H1 (cell line): Measurements from ENCODE around the gene HERC5.

ENCODE experiments used
- ASH2L ChIP-seq: fragments of 200-600, 300-600 bp; sonication (generic); IDR thresholded peaks from one replicate; pipeline ENCODE4 v1.7.1; 2017; ENCODE audit warnings: low read length
- EP300 ChIP-seq, 2 experiments: IDR thresholded peaks; 1 replicate in 1 of 2; 2 replicates in 1 of 2; pipeline ENCODE4 v1.6.1; 2011 to 2012; ENCODE audit warnings: low read depth in 2 of 2, low read length in 2 of 2, mild to moderate bottlenecking in 2 of 2, borderline replicate concordance in 1 of 2, inconsistent platforms in 1 of 2, moderate library complexity in 1 of 2
- EZH2 ChIP-seq: fragments of 200-600 bp; sonication (generic); IDR thresholded peaks from 2 replicates; pipeline ENCODE4 v1.7.1; 2012; ENCODE audit warnings: low read depth, mild to moderate bottlenecking, moderate library complexity, low read length, inconsistent platforms; ENCODE audit not compliant: severe bottlenecking
- GABPA ChIP-seq: IDR thresholded peaks from 2 replicates; pipeline ENCODE4 v1.6.1; 2011; ENCODE audit warnings: mild to moderate bottlenecking, low read length, moderate library complexity, borderline replicate concordance; ENCODE audit not compliant: insufficient read depth
- KDM5A ChIP-seq: fragments of 200-600 bp; IDR thresholded peaks from 2 replicates; pipeline ENCODE4 v1.7.1; 2012; ENCODE audit warnings: mild to moderate bottlenecking, low read length, inconsistent platforms, mixed read lengths
- POLR2A ChIP-seq, 2 experiments: IDR thresholded peaks; 1 replicate in 1 of 2; 2 replicates in 1 of 2; pipeline ENCODE4 v1.6.1; 2011; ENCODE audit warnings: low read depth in 2 of 2, low read length in 2 of 2, mild to moderate bottlenecking in 2 of 2; ENCODE audit errors: control extremely low read depth in 1 of 2
- POLR2AphosphoS5 ChIP-seq: IDR thresholded peaks from 2 replicates; pipeline ENCODE4 v1.6.1; 2011; ENCODE audit warnings: low read depth, low read length
- SUZ12 ChIP-seq: fragments of 200-600 bp; sonication (generic); IDR thresholded peaks from 2 replicates; pipeline ENCODE4 v1.6.1; 2012; ENCODE audit warnings: mild to moderate bottlenecking, inconsistent platforms, low read length, moderate library complexity, mixed read lengths
- TAF1 ChIP-seq: IDR thresholded peaks from 2 replicates; pipeline ENCODE4 v1.6.1; 2011; ENCODE audit warnings: mild to moderate bottlenecking, low read depth, low read length
- TF ChIP-seq, protein P1 (sequence below): IDR thresholded peaks from 2 replicates; pipeline ENCODE4 v1.6.1; 2012; ENCODE audit warnings: inconsistent platforms
- TF ChIP-seq, protein P2 (sequence below), 3 experiments: IDR thresholded peaks; 1 replicate in 2 of 3; 2 replicates in 1 of 3; pipeline versions ENCODE4 v1.5.1 to v1.6.1; 2011; ENCODE audit warnings: low read length in 3 of 3, mild to moderate bottlenecking in 3 of 3, inconsistent platforms in 2 of 3, low read depth in 1 of 3, moderate library complexity in 1 of 3; ENCODE audit not compliant: insufficient read depth in 1 of 3; ENCODE audit errors: control extremely low read depth in 1 of 3
- TF ChIP-seq, protein P3 (sequence below): IDR thresholded peaks from 2 replicates; pipeline ENCODE4 v1.6.1; 2012; ENCODE audit warnings: low read length, inconsistent platforms

DNA sequence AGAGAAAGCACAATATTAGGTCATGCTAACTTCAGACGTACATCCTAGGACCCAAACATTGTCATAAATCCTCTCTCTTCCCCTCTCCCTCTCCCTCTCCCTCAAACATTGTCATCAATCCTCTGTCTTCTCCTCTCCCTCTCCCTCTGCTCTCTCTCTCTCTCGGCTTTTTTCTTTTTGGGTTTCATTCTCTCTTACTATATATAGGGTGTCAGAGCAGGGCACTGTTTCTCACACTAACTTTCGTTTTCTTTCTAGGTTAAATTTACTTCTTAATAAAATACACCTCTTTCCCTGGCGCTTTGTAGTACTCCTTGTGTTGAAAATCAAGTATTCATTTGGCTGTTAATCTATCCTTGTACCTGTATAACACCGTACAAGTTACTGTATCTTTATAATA lies 37.0 kb upstream of the HERC5 start:
- TF ChIP-seq ASH2L (no peak), EP300 (IDR thresholded peaks at IDR 0.05; ENCODE audit: borderline replicate concordance in 1 of 2, low read depth in 2 of 2, low read length in 2 of 2) (no peak), TAF1 (no peak), KDM5A (no peak), POLR2A (IDR thresholded peaks at IDR 0.05; ENCODE audit: control extremely low read depth in 1 of 2, low read depth in 2 of 2, low read length in 2 of 2) (no peak), POLR2AphosphoS5 (no peak), GABPA (no peak), EZH2 (no peak), SUZ12 (no peak)
- TF ChIP-seq, protein P1, sequence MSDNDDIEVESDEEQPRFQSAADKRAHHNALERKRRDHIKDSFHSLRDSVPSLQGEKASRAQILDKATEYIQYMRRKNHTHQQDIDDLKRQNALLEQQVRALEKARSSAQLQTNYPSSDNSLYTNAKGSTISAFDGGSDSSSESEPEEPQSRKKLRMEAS = no peak
- TF ChIP-seq, protein P2, sequence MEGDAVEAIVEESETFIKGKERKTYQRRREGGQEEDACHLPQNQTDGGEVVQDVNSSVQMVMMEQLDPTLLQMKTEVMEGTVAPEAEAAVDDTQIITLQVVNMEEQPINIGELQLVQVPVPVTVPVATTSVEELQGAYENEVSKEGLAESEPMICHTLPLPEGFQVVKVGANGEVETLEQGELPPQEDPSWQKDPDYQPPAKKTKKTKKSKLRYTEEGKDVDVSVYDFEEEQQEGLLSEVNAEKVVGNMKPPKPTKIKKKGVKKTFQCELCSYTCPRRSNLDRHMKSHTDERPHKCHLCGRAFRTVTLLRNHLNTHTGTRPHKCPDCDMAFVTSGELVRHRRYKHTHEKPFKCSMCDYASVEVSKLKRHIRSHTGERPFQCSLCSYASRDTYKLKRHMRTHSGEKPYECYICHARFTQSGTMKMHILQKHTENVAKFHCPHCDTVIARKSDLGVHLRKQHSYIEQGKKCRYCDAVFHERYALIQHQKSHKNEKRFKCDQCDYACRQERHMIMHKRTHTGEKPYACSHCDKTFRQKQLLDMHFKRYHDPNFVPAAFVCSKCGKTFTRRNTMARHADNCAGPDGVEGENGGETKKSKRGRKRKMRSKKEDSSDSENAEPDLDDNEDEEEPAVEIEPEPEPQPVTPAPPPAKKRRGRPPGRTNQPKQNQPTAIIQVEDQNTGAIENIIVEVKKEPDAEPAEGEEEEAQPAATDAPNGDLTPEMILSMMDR (IDR thresholded peaks at IDR 0.05; ENCODE audit: control extremely low read depth in 1 of 3, insufficient read depth in 1 of 3, low read depth in 1 of 3, low read length in 3 of 3) = no peak
- TF ChIP-seq, protein P3, sequence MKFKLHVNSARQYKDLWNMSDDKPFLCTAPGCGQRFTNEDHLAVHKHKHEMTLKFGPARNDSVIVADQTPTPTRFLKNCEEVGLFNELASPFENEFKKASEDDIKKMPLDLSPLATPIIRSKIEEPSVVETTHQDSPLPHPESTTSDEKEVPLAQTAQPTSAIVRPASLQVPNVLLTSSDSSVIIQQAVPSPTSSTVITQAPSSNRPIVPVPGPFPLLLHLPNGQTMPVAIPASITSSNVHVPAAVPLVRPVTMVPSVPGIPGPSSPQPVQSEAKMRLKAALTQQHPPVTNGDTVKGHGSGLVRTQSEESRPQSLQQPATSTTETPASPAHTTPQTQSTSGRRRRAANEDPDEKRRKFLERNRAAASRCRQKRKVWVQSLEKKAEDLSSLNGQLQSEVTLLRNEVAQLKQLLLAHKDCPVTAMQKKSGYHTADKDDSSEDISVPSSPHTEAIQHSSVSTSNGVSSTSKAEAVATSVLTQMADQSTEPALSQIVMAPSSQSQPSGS = no peak
